NB4 (cell line): ENCODE measurements around the gene EFCAB9.

Source experiments
- CTCF ChIP-seq: IDR thresholded peaks from one replicate; pipeline ENCODE4 v1.5.1; 2012; ENCODE audit warnings: low read depth, low read length
- POLR2A ChIP-seq: IDR thresholded peaks from 2 replicates; pipeline ENCODE4 v1.6.1; 2011; ENCODE audit warnings: mild to moderate bottlenecking; ENCODE audit not compliant: insufficient read length; ENCODE audit errors: extremely low read depth

GRCh38 chr5:172170251-172170701 is 23.7 kb upstream of the EFCAB9 start:
- TF ChIP-seq CTCF (no peak), POLR2A (no peak)
